ENCODE data around the gene PSMD1.

Gene PSMD1

GRCh38 chr2:231174211-231174651 is 117.6 kb downstream of the PSMD1 start:
- ATAC-seq, result no peak
- peak; percentile 87 for TF ChIP-seq ISL1 (CRISPR knock-in tag; IDR thresholded peaks at IDR 0.05)
- TF ChIP-seq TOX (CRISPR knock-in tag; IDR thresholded peaks at IDR 0.05; ENCODE audit: borderline replicate concordance), result no peak
- peak; percentile 74 for TF ChIP-seq ZNF70 (CRISPR knock-in tag; IDR thresholded peaks at IDR 0.05)
- no peak for TF ChIP-seq ZNF8 (CRISPR knock-in tag; IDR thresholded peaks at IDR 0.05)
- 0 out of 2 replicates have a peak, but pooled peaks have one; percentile 7 for TF ChIP-seq ESRRG (CRISPR knock-in tag; IDR thresholded peaks at IDR 0.05)
- no peak for TF ChIP-seq OSR1 (CRISPR knock-in tag; IDR thresholded peaks at IDR 0.05)
- no peak for TF ChIP-seq ZFP30 (CRISPR knock-in tag; IDR thresholded peaks at IDR 0.05)
- TF ChIP-seq PATZ1 (CRISPR knock-in tag; IDR thresholded peaks at IDR 0.05; ENCODE audit: borderline replicate concordance), result no peak
- no peak for TF ChIP-seq ZC3H10 (CRISPR knock-in tag; IDR thresholded peaks at IDR 0.05)
- 0 out of 2 replicates have a peak, but pooled peaks have one; percentile 19 for TF ChIP-seq ZFP3 (CRISPR knock-in tag; IDR thresholded peaks at IDR 0.05)
- peak; percentile 52; the same call in 1 of the 2 replicates for TF ChIP-seq TCF4 (CRISPR knock-in tag; IDR thresholded peaks at IDR 0.05; ENCODE audit: borderline replicate concordance)
- TF ChIP-seq TSHZ2 (CRISPR knock-in tag; IDR thresholded peaks at IDR 0.05), result 0 out of 2 replicates have a peak, but pooled peaks have one; percentile 28

GRCh38 chr2:231176066-231176465 is 119.4 kb downstream of the PSMD1 start:
- TF ChIP-seq POU6F1 (CRISPR knock-in tag; IDR thresholded peaks at IDR 0.05; ENCODE audit: borderline replicate concordance, low read depth), result no peak
- TF ChIP-seq ZFP3 (CRISPR knock-in tag; IDR thresholded peaks at IDR 0.05), result no peak
- TF ChIP-seq CREB5 (CRISPR knock-in tag; IDR thresholded peaks at IDR 0.05; ENCODE audit: low read depth), result no peak
- no peak for TF ChIP-seq OSR1 (CRISPR knock-in tag; IDR thresholded peaks at IDR 0.05)
- no peak for TF ChIP-seq GLIS3 (CRISPR knock-in tag; IDR thresholded peaks at IDR 0.05)
- TF ChIP-seq ZNF70 (CRISPR knock-in tag; IDR thresholded peaks at IDR 0.05), result no peak
- TF ChIP-seq TOX (CRISPR knock-in tag; IDR thresholded peaks at IDR 0.05; ENCODE audit: borderline replicate concordance), result no peak
- no peak for TF ChIP-seq ZNF565 (CRISPR knock-in tag; conservative IDR thresholded peaks at IDR 0.05; ENCODE audit: low read depth)
- TF ChIP-seq CSRNP3 (CRISPR knock-in tag; IDR thresholded peaks at IDR 0.05), result no peak
- TF ChIP-seq TCF4 (CRISPR knock-in tag; IDR thresholded peaks at IDR 0.05; ENCODE audit: borderline replicate concordance), result no peak
- no peak for TF ChIP-seq SNAI2 (CRISPR knock-in tag; IDR thresholded peaks at IDR 0.05)
- no peak for TF ChIP-seq RARB (CRISPR knock-in tag; IDR thresholded peaks at IDR 0.05)
- ATAC-seq, result no peak

- no peak for ATAC-seq
- TF ChIP-seq POU6F1 (CRISPR knock-in tag; IDR thresholded peaks at IDR 0.05; ENCODE audit: borderline replicate concordance, low read depth) (no peak), ISL1 (CRISPR knock-in tag; IDR thresholded peaks at IDR 0.05) (no peak), GLIS3 (CRISPR knock-in tag; IDR thresholded peaks at IDR 0.05) (no peak), TSHZ2 (CRISPR knock-in tag; IDR thresholded peaks at IDR 0.05) (no peak), ESRRG (CRISPR knock-in tag; IDR thresholded peaks at IDR 0.05) (no peak), CREB5 (CRISPR knock-in tag; IDR thresholded peaks at IDR 0.05; ENCODE audit: low read depth) (no peak), PPARA (CRISPR knock-in tag; IDR thresholded peaks at IDR 0.05; ENCODE audit: borderline replicate concordance) (no peak), ZNF70 (CRISPR knock-in tag; IDR thresholded peaks at IDR 0.05) (no peak)
These were observed 120.7 kb downstream of the PSMD1 start for GRCh38 chr2:231177156-231178025.
